OCI-LY1 (cell line): ENCODE results near the gene ADARB2.

Source experiments
- CTCF ChIP-seq: fragments of 200-600 bp; sonication (generic), shearing (Covaris generic); IDR thresholded peaks from 2 replicates; pipeline ENCODE4 v1.5.1; 2017; ENCODE audit warnings: mild to moderate bottlenecking, antibody characterized with exemption, low read length, moderate library complexity, mixed read lengths
- EZH2 ChIP-seq: fragments of 200-600 bp; sonication (generic), shearing (Covaris generic); IDR thresholded peaks from 2 replicates; pipeline ENCODE4 v1.8.0; 2017; ENCODE audit warnings: borderline replicate concordance, mixed run types, mild to moderate bottlenecking, antibody characterized with exemption, low read length, moderate library complexity, mixed read lengths

DNA sequence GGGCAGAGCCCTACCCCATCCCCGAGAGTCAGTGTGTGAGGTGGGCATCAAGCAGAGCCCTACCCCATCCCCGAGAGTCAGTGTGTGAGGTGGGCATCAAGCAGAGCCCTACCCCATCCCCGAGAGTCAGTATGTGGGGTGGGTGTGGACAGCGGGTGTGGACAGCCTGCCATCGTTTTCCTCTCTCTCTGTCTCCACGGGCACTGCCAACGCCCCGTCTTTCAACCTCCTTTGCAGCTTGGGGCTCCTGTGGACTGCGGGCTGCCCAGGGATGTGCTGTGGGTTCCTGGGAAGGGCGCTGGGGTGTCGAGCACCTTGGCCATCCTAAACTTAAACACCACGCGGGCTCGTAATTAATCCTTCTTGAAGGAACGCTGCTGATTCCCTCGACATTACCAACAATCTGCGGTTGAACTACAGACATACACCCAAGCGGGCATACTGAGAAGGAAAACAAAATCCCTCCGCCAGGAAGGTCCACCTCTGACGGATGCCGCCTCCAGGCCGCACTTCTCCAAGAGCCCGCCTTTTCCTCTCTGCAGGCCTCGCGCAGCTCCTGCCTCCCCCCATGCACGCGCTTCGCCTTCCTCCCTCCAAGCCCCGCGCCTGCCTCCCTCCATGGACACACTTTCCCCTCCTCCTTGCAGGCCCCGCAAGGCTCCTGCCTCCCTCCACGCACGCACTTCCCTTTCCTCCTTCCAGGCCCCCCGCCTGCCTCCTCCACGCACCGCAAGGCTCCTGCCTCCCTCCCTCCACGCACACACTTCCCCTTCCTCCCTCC is 65.1 kb downstream of the ADARB2 start:
- TF ChIP-seq CTCF (no peak), EZH2 (no peak)
